Lower leg skin (tissue), 4 donors: ENCODE data around the gene TRIM63. TPM values are rescaled to one million over a fixed set of nuclear protein-coding genes. Genes with fewer than 3 reads are reported as not detected.
A peak's percentile ranks its signal among the peaks of the same experiment; 100 is the strongest.

ENCODE experiments used
- DNase-seq, 2 donors: peaks; one replicate each; pipeline ENCODE4 v3.0.0-alpha.2; 2019; ENCODE audit warnings: low spot score in 2 of 2
- H3K4me3 ChIP-seq: fragments of 200-600 bp; sonication (generic); 2 replicates; pipeline ENCODE4 v1.5.1; 2017; ENCODE audit warnings: mild to moderate bottlenecking, low read depth; ENCODE audit not compliant: poor library complexity, severe bottlenecking
- CTCF ChIP-seq, 3 donors: fragments of 450-650 bp; IDR thresholded peaks; one replicate each; pipeline ENCODE4 v1.5.1; 2016; ENCODE audit warnings: antibody characterized with exemption in 3 of 3, mild to moderate bottlenecking in 3 of 3, moderate library complexity in 2 of 3
- POLR2A ChIP-seq, 2 donors: fragments of 450-650 bp; IDR thresholded peaks; one replicate each; pipeline ENCODE4 v1.6.1; 2016 to 2017; ENCODE audit warnings: antibody characterized with exemption in 2 of 2, mild to moderate bottlenecking in 1 of 2, moderate library complexity in 1 of 2
- WGBS, 2 donors: methylation state at CpG; one replicate each; pipeline ENCODE4 v1.1.5; 2018; 5-methylcytosine and 5-hydroxymethylcytosine counted together
- intact Hi-C: fragments of 100-400 bp; cut with DNase I; formaldehyde crosslinking; loops from one replicate; pipeline ENCODE4 v1.15.0; 2023; ENCODE audit warnings: low total_unique reads
- total RNA-seq, 4 donors: library from RNA; depleted of rRNA; stranded (reverse); fragments of >200 nt; gene quantifications; one replicate each; pipeline ENCODE4 v1.1.0, GENCODE V29; 2016

The TRIM63 gene
- total RNA-seq, 4 donors from 2014 or later = 0.21 to 2.5 (median 2.1) TPM

- no peak for DNase-seq
- 84 to 88% methylated on average over 6 of the region's 6 CpGs for WGBS, 2 donors
- TF ChIP-seq CTCF (IDR thresholded peaks at IDR 0.05) = no peak
- no peak for TF ChIP-seq POLR2A (IDR thresholded peaks at IDR 0.05)
- no peak overlapping the region for H3K4me3 ChIP-seq
- intact Hi-C loops = loop anchor here (10.0 kb wide), 1 partner anchor 57 kb away; no protein-coding TSS in a partner anchor
These were observed 29.5 kb downstream of the TRIM63 start for GRCh38 chr1:26037904-26038303.

GRCh38 chr1:26036756-26037281 lies 30.6 kb downstream of the TRIM63 start:
- no peak overlapping the region for H3K4me3 ChIP-seq
- intact Hi-C loops = loop anchor here (10.0 kb wide), 1 partner anchor 58 kb away; no protein-coding TSS in a partner anchor
- no peak for DNase-seq
- WGBS, 2 donors = 64 to 70% methylated on average over 11 of the region's 11 CpGs
- TF ChIP-seq POLR2A (IDR thresholded peaks at IDR 0.05) = no peak
- no peak for TF ChIP-seq CTCF (IDR thresholded peaks at IDR 0.05)

GRCh38 chr1:26035959-26036755 lies 31.3 kb downstream of the TRIM63 start:
- peak overlapping the region; percentile 86 for H3K4me3 ChIP-seq
- DNase-seq = peak; percentile 65 to 96
- intact Hi-C loops = loop anchor here (10.0 kb wide), 1 partner anchor 59 kb away; no protein-coding TSS in a partner anchor
- WGBS, 2 donors = 11 to 12% methylated on average over 36 to 37 of the region's 39 CpGs
- TF ChIP-seq POLR2A (IDR thresholded peaks at IDR 0.05) (no peak), CTCF (IDR thresholded peaks at IDR 0.05) (peak in 1 of 3 donors; percentile 96)

- intact Hi-C loops = loop anchor here (10.0 kb wide), 1 partner anchor 59 kb away; no protein-coding TSS in a partner anchor
- DNase-seq = peak; percentile 95 to 99
- H3K4me3 ChIP-seq = peak overlapping the region; percentile 86
- 0% methylated on average over 32 to 38 of the region's 60 CpGs for WGBS, 2 donors
- TF ChIP-seq POLR2A (IDR thresholded peaks at IDR 0.05) = peak in 1 of 2 donors; percentile 17
- TF ChIP-seq CTCF (IDR thresholded peaks at IDR 0.05) = no peak
These were observed 32.0 kb downstream of the TRIM63 start for GRCh38 chr1:26035203-26035958.

- no peak overlapping the region for H3K4me3 ChIP-seq
- WGBS, 2 donors = 19 to 24% methylated on average over 10 to 12 of the region's 15 CpGs
- intact Hi-C loops = loop anchor here (10.0 kb wide), 1 partner anchor 60 kb away; no protein-coding TSS in a partner anchor
- no peak for TF ChIP-seq POLR2A (IDR thresholded peaks at IDR 0.05)
- no peak for TF ChIP-seq CTCF (IDR thresholded peaks at IDR 0.05)
- no peak for DNase-seq
These were observed 32.8 kb downstream of the TRIM63 start for GRCh38 chr1:26034504-26035202.
